ENCODE measurements around the gene RNGTT.
"Not testable (repeated sequence)": the region's sequence is repeated elsewhere in the genome, so short reads cannot be mapped to it uniquely, and the experiment has no call there.

Gene RNGTT

GRCh38 chr6:88963139-88964090 is at the start of gene RNGTT:
Gene RNGTT (minus strand): TSS chr6:88963618. CDS start chr6:88963409, 209 bp downstream.
- DNase-seq: peak; percentile 96 to 98

GRCh38 chr6:89011436-89011835 is 48.0 kb upstream of the RNGTT start:
- DNase-seq: no peak

- no peak for DNase-seq
Observed at GRCh38 chr6:89010825-89011224, 47.4 kb upstream of the RNGTT start.

- no peak for DNase-seq
Observed at GRCh38 chr6:89009624-89010059, 46.2 kb upstream of the RNGTT start.

GRCh38 chr6:89008815-89009374 is 45.5 kb upstream of the RNGTT start:
- no peak for DNase-seq

GRCh38 chr6:89008001-89008814 is 44.8 kb upstream of the RNGTT start:
- no peak for DNase-seq

- DNase-seq: no peak
Observed at GRCh38 chr6:89007209-89008000, 44.0 kb upstream of the RNGTT start.

- DNase-seq: no peak
Observed at GRCh38 chr6:89002523-89002922, 39.1 kb upstream of the RNGTT start.

GRCh38 chr6:88997327-88997726 is 33.9 kb upstream of the RNGTT start:
- no peak for DNase-seq

- DNase-seq: no peak
Observed at GRCh38 chr6:88992741-88993552, 29.5 kb upstream of the RNGTT start.

GRCh38 chr6:88989215-88989614 is 25.8 kb upstream of the RNGTT start:
- no peak for DNase-seq

- DNase-seq: no peak
Observed at GRCh38 chr6:88987922-88988321, 24.5 kb upstream of the RNGTT start.

- no peak for DNase-seq
Observed at GRCh38 chr6:88985901-88986300, 22.5 kb upstream of the RNGTT start.

GRCh38 chr6:88984606-88985005 is 21.2 kb upstream of the RNGTT start:
- DNase-seq: no peak

GRCh38 chr6:88984152-88984551 is 20.7 kb upstream of the RNGTT start:
- no peak for DNase-seq

- DNase-seq: peak in 1 of 2 experiments; percentile 31
Observed at GRCh38 chr6:88983532-88983931, 20.1 kb upstream of the RNGTT start.

- DNase-seq: not testable (repeated sequence)
Observed at GRCh38 chr6:88983129-88983528, 19.7 kb upstream of the RNGTT start.

- peak; percentile 3 to 61 for DNase-seq
Observed at GRCh38 chr6:88982720-88983119, 19.3 kb upstream of the RNGTT start.

- DNase-seq: no peak
Observed at GRCh38 chr6:88975369-88975768, 12.0 kb upstream of the RNGTT start.

- no peak for DNase-seq
Observed at GRCh38 chr6:88972504-88973423, 9.3 kb upstream of the RNGTT start.
